ENCODE measurements around the gene TMEM132C.

The TMEM132C gene

DNA sequence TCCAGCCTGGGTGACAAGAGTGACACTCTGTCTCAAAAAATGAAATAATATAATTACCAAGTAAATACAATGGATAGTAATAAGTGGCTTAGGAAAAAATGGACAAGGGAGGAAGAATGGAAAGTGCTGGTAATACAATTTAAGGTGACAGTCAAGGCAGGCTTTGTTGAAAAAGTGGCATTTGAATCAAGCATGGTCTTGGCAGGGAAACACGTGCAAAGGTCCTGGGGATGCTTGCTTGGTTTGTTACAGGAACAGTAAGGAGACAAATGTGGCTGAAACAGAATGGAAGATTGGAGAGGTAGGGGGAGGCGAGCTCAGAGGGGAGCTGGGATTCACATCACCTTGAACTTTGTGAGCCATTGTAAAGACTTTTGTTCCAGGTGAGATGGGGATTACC, 153.2 kb downstream of the TMEM132C start:
- no peak for DNase-seq (ENCODE audit: low read depth)

DNA sequence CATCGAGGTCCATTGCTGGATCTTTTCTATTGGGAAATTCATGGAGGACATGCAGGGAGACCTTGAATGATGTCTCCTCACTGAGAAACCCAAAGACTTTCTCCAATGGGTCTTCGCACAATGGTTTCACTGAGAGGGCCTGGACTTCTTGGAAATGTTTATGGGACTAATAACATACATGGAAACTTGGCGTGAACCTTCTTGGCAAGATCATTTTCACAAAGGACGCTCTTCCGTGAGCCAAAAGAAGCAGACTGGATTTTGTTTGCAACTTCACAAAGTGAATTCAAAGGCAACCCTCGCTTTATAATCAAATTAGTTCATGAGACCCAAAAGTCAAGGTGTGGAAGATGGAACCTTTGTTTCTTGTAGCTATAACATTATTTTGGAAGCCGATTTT, 154.4 kb downstream of the TMEM132C start:
- no peak for DNase-seq (ENCODE audit: low read depth)

DNA sequence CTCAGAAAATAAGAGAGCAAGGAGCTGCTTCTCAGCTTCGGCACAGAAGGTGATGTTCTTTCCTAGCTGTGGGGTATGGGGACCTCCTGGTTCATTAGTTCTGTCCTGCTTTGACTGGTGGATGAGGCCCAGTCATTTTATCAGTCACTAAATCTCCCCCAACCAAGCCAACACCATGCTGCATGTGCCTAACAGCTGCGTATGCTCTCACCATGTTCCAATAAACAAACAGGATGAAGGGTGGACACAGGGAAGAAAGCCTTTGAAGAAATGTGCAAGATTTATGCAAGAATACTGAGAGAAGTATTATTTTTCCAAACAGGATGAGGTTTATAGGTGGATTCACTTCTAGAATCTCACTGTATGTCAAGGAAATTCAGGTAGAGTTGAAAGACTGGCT, 156.2 kb downstream of the TMEM132C start:
- DNase-seq (ENCODE audit: low read depth) = no peak

DNA sequence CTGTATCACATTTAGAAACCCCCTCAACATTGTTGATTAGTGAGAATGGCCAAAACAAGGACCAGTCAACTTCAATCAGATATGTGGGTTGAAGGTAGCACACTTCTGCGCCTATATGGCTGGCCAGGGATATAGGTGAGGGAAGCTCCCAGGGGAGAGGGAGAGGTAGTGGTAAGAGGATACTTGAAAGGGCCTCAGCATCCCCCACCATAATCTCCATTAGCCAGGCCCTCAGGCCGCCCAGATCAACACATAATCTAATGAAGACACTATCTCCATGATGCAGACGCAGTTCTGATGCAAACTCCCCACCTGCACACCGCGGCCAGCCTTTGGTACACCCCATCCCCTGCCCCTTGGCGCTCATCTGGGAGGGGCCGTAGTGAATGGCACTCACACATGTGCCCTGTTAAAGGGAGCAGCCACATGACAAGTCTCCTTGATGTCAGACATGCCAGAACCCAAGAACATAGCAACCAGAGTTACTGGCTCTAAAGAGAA, 158.0 kb downstream of the TMEM132C start:
- DNase-seq (ENCODE audit: low read depth) = no peak

DNA sequence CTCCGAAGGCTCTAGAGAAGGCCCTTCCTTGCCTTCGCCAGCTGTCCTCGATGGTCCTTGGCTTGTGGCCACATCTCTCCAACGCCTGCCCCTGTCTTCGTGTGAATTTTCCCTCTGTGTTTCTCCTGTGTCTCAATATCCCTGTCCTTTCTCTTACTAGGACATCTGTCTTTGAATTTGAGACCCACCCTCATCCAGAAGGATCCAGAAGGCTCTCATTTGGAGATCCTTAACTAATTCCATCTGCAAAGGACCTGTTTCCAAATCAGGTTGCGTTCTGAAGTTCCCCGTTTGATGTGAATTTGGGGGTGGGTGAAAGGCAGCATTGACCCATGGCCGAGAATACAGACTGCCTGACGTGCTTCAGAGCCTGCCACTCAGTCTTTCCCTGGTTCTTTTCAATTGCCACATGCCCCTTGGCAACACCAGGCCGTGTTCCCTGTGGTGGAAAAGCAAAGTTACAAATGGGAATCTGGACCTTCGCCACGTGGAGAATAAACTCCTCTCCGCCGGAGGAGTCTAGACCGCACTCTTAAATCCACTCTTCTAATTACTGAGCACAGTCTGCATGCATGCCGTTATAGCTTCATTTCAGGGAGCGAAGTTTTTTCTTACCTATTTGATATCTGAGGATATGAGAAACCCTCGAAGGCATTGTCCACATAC, 158.8 kb downstream of the TMEM132C start:
- no peak for DNase-seq (ENCODE audit: low read depth)

DNA sequence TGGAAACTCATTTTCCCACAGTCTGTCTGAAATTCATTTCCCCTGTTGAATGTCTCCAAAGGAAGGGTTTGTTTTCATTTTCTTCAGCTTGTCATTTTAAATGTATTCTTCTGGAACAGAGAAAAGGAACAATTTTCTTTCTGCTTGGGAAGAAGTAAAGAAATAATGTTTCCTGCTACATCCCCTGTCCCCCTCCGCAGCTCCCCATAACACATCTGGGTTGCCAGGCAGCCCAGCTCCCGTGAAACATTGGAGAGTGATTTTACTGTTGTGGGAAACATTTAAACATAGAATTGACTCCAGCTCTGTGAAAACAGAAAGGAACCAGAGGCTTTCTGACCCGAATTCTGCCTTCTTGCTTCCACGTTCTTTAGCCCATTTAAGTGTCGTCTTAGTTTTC, 159.5 kb downstream of the TMEM132C start:
- DNase-seq (ENCODE audit: low read depth) = no peak

DNA sequence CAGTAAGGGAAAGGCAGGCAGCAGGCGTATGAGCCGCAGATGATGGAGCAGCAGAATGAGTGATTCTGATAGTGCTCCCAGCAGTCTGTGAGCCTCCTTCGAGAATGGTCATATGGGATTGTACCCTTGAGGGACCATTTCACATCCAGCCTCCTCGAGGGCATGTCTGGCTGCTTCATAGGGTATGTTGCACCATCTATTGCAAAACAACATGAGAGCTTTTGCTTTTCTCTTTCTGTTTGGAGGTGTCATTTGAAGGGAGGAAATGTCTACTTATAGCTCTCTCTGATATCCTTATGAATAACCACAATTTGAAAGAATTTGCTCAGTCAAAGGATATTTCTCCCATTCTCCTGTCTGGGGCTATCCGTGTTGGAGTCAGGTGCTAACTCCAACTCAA, 172.8 kb downstream of the TMEM132C start:
- DNase-seq (ENCODE audit: low read depth) = no peak

DNA sequence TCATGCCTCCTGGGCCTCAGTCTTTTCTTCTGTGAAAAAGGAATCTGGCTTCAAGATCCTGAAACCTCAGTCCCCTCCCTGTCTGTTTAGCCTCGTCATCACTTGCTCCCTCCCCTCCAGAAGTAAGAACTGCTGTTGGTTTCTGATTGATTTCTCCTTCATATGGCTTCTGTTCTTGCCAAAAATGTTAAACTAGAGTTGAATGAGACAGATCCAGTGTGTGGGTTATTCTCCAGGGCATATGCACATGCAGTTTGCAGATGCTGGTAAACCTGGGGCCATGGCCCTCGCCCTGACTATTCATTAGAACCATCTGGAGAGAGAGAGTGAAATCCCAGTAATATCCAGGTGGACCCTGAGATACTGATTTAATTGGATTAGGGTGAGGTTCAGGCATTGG, 175.1 kb downstream of the TMEM132C start:
- DNase-seq (ENCODE audit: low read depth) = no peak

DNA sequence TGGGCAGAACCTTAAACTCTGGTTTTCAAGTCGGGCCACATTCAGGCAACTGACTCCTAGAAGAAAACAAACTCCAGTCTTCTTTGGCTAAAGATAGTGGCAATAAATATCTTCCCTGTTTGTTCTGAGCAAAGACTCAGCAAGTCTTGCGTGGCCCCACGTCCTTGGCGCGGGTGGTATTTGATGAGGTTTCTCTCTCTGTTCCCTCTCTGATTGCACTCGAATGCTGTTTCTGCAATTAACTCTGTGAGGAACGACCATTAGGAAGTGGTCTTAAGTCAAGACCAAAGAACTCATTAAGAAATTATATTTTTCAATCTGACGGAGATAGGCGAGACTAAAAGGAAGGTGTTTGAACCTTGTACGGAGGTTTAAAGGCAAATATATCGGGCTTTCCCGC, 177.6 kb downstream of the TMEM132C start:
- no peak for DNase-seq (ENCODE audit: low read depth)

DNA sequence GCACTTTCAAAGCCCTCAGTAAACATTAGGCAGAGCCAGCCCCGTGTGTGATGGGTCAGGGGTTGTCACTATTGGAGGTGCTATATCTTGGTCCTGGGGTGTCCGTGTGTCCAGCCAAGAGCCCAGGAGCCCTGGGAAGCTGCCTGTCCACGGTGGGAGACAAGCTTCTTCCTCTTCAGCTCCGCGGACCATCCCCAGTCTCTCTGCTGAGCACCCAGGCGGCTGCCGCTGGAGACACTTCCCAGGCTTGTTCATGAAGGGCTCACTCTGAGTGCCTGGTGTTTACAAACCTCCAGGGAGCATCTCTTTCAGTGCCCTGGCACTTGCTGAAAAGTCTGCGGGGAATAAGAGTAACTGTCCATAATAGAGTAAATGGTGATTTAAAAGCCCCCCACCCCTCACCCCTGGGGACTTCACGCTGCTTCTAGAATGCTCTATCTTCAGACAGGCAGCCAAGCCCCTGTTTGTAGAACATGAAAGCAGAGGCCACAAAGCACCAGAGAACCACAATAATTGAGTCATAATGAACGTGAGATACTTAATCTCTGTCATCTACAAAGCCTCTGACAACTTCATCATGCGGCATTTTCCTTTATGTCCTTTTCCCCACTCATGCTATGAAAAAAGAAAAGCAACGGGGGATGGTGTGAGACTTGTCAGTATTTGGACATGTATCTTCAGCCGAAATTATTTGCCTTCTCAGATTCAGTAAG, 178.6 kb downstream of the TMEM132C start:
- no peak for DNase-seq (ENCODE audit: low read depth)

DNA sequence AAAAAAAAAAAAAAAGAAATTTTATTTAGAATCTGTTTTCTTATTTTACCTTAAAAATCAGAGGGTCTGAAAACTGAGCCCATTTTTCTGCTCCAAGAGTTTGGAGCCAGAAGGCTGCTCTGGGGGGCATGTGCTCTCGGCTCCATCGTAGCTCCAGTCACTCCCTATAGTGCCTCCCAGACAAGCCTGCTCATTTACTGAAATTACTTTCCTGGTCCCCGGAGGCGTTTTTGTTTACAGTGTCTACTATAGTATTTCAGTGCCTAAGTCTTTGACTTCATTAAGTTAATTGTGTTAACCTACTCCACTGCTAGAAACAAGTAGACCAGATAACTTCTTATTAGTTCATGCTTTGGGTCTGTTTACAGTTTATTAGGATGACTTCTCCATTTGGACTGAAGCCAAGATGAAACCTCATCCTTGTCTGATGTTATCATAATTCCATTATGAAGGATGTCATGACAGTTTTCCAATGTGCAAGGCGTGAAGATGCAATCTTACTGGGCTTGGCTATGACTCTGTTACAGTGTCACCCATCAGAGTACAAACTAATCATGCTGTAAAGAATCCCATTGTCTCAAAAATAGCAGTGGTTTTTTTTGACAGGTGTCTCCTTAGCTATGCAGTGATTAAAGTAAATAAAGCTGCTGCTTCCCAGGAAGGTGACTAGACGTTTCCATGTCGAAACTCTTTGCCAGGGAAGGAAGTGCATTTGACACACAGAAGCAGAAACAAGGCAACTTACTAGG, 182.3 kb downstream of the TMEM132C start:
- no peak for DNase-seq (ENCODE audit: low read depth)

DNA sequence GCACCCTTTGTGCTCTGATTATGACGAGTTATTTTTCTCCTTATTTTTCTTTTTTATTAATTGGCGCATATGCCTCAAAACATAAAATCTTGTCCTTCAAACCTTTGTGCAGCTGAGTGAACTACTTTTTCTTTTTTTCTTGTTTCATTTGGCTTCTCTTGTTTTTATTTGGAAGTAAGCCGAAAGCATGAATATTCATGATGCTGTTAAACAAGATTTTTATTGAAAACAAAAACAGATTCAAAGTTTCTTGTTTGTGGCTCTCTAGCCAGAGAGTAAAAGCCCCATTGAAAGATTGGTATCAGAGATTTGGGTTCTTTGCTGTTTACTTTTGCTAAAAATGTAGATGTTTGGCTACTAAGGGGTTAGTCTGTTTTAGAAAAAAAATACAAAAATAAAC, 183.8 kb downstream of the TMEM132C start:
- DNase-seq (ENCODE audit: low read depth) = no peak

DNA sequence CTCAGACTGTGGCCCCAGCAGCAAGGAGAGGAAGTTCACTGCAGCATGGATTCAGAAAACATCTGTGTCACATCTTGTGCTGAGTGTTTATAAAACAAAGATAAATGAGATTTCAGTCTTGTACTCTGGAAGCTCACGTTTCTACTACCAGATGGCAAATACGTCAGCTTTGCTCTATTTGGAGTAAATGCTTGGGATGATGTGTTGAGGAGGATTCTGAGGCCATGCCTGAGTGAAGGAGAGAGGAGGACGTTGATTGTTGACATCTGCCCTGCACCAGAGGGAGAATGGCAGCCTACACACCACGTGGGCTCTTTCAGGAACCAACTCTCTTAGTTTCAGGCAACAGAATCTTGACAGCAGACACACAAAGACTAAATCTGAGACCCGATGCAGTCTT, 188.9 kb downstream of the TMEM132C start:
- DNase-seq (ENCODE audit: low read depth) = no peak

DNA sequence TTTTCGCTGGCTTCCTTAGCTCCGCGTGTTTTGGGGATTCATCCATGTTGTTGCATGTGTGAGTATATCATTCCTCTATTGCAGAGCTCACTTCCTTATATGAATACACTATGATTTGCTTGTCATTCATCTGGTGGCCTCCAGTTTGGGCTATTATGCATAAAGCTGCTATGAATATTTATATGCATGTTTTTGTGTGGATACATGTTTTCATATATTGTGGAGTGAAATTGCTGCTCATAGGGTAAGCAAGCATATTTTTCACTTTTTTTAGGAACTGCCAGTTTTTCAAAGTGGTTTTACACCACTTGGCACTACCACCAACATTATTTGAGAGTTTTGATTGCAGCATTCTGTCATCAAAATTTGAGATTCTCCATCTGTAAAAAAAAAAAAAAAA, 190.0 kb downstream of the TMEM132C start:
- DNase-seq (ENCODE audit: low read depth) = no peak

DNA sequence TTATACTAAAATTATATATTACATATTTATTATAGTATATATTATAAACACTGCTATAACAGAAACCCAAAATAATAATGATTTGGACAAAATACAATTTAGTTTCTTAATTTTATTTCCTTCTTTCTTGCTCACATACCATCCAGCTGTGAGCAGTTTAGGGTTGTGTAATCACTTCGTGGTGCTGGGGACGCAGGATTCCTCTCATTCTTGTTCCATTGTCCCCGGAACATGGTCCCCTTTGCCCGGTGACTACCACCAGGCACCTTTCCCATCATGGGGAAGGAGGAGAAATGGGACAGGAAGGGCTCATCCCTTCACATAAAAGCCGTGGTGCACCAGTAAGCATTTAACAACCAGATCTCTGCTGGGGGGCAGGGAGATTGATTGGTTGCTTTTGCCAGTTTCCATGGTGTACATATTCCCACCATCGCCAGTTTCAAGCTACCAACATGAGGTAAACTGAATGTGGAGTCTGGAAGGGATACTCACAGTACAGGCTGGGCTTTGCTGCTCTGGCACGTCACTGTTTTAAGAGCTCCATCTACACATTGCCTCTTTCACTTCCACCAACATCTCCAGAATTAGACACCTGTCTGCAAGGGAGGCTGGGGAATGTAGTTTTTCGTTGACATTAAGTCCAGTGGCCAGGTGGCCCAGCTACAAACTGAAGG, 191.5 kb downstream of the TMEM132C start:
- no peak for DNase-seq (ENCODE audit: low read depth)

DNA sequence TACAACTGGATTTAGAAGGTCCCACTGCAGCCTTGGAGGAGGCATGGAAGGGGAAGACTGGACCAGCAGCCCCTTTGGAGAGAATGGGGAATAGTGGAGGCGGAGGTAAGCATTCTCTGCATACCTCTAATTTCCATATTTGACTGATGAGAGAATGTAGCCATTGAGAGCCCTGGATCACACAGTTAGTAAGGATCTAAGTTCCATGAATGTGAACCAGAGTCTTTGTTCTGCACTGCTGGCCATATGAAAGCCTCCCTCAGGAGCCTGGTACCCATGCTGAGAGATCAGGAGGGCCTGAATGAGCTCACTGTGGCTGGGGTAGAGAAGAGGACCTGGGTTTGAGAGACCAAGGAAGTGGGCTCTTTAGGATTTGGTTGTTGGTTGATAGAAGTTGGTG, 192.1 kb downstream of the TMEM132C start:
- DNase-seq (ENCODE audit: low read depth) = no peak

DNA sequence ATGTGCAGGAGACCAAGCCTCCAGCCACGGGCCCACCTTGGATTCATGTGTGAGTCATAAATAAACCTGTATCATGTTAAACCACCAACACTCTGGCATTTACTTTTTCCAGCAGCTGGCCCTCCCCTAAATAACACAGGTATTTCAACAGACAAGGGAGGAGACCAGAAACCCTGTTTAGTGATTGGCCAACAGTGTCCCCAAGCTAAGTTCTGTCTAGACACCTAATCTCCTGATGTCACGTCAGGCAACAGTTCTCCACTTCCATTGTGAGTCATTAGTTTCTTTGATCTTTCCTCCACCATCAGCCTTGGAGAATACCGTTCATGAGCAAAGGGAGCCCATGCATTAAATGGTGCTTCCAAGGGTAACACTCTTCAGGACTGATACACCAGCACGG, 196.9 kb downstream of the TMEM132C start:
- no peak for DNase-seq (ENCODE audit: low read depth)

DNA sequence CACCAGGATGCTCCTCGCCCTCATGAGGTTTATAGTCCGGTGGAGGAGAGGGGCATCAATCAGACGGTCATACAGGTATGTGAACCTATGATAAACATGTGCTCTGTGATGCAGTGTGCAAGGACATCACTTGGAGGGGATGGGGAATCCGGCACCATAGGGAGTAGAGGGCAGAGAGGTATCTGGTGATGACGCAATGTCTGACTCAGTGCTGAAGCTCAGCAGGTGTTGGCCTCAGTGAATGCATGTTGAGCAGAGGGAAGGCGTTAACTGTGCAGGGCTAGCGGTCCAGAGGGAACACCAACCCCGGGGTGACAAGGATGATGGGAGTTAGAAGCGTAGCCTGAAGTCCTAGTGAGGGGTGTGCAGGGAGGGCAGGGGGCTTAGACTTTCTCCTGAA, 200.9 kb downstream of the TMEM132C start:
- DNase-seq (ENCODE audit: low read depth) = no peak

DNA sequence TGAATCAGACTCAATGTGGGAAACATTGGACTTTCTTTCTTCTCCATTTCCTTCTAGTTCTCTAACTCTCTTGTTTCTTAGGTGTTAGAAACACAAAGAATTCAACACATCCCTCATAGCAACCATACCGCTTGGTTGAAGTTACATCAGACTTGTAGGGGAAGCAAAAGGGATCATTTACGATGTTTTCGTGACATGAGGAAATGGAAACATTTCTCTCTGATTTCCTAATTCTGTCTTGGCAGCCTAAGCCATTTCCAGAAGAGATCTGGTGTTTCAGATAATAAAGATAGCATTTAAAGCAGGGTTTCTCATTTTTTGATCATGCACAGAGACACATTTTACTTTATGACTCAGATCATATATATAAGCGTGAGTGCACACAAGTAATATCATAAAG, 202.0 kb downstream of the TMEM132C start:
- no peak for DNase-seq (ENCODE audit: low read depth)

DNA sequence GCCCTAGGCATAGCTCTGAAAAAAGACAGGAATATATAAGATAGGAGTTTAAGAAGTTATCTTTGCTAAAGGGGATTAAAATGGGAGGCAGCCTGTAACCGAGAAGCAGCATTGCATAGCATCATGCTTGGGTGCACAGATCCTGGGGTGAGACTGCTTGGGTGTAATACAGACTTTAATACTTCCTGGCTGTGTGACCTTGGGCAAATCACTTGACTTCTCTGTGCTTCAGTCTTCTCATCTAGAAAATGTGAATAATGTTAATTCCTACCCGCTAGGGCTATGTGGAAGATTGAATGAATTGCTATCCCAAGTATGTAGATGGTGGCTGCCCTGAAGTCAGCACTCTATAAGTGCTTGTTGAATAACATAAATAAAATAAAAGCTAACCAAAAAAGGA, 204.5 kb downstream of the TMEM132C start:
- DNase-seq (ENCODE audit: low read depth) = no peak

DNA sequence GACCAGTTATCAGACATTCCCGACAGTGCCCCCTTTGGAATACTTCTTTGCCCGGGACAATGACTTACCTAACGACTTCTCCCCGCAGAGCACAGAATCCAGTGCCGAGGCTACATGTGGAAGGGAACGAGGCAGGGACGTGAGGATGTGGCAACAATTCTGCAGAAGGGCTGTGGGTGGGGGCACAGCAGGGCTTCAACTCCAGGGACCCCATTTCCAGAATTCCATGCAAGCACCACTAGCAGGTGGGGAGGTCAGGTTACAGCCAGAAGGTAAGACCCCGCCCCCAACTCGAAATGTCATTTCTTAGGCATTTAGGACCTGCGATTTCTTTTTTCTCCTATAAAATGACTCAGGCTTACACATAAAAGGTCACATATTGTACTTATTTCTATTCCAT, 207.9 kb downstream of the TMEM132C start:
- DNase-seq (ENCODE audit: low read depth) = no peak

DNA sequence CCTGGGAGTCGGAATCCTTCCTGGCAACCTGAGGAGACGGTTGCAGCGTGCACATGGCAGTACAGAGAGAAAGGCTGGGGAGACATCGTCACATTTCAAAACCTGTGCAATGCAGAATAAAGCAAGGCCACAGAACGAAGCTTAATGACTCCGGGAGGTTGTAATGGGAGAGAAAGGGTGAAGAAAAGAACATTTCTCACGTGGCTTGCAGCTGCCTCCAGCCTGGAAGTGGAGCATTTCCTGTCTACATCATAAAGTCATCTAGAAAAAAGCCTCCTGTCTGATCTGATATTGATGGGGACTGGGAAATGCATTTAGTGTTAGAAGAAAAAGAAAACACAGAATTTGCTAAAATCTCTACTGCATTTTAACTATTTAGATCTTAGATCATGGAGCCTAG, 209.3 kb downstream of the TMEM132C start:
- DNase-seq (ENCODE audit: low read depth) = no peak
